Bronchial epithelial cell (primary cell): ENCODE data around the gene TRAF3IP3. TPM values are rescaled to one million over a fixed set of nuclear protein-coding genes. Genes with fewer than 3 reads are reported as not detected.
A peak's percentile ranks its signal among the peaks of the same experiment; 100 is the strongest.

Source experiments
- DNase-seq: peaks from one replicate; pipeline ENCODE4 v3.0.0-alpha.2; 2010; ENCODE audit warnings: low read depth
- FAIRE-seq: peaks from 2 replicates; lab custom pipeline; 2011; peaks lifted over from hg19 to GRCh38; lab: Jason Lieb, UNC
- H3K27me3 ChIP-seq: 2 replicates; pipeline ENCODE4 v1.5.1; 2011; ENCODE audit warnings: low read length; ENCODE audit not compliant: control insufficient read depth, insufficient read depth
- H3K36me3 ChIP-seq: 2 replicates; pipeline ENCODE4 v1.5.1; 2011; ENCODE audit warnings: low read length; ENCODE audit not compliant: control insufficient read depth, insufficient read depth
- H3K4me3 ChIP-seq: 2 replicates; pipeline ENCODE4 v1.5.1; 2011; ENCODE audit warnings: mild to moderate bottlenecking, low read depth, low read length, control low read depth
- CTCF ChIP-seq: IDR thresholded peaks from 2 replicates; pipeline ENCODE4 v1.5.1; 2011; ENCODE audit warnings: mild to moderate bottlenecking, moderate library complexity, low read length, control low read depth, inconsistent platforms; ENCODE audit not compliant: insufficient read depth, severe bottlenecking
- total RNA-seq: library from RNA; depleted of rRNA; stranded (reverse); fragments of >200 nt; gene quantifications from 2 replicates; pipeline ENCODE4 v1.2.1, GENCODE V29; 2014

TRAF3IP3 gene
- total RNA-seq, 1 donor from 2014 or later: not detected

DNA sequence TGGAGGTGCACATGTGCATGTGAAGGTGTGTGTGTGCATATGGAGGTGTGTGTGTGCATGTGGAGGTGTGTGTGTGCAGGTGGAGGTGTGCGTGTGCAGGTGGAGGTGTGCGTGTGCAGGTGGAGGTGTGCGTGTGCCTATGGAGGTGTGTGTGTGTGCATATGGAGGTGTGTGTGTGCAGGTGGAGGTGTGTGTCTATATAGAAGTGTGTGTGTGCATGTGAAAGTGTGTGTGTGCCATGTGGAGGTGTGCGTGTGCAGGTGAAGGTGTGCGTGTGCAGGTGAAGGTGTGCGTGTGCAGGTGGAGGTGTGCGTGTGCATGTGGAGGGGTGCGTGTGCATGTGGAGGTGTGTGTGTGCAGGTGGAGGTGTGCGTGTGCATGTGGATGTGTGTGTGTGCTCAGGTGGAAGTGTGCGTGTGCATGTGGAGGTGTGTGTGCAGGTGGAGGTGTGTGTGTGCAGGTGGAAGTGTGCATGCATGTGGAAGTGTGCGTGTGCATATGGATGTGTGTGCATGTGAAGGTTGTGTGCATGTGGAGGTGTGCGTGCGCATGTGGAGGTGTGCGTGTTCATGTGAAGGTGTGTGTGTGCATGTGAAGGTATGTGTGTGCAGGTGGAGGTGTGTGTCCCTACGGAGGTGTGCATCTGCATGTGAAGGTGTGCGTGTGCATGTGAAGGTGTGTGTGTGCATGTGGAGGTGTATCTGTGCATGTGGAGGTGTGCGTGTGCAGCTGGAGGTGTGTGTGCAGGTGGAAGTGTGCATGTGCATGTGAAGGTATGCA lies 15.0 kb downstream of the TRAF3IP3 start:
- Histone ChIP-seq H3K27me3 (no peaks in the 10 kb centered on the region), H3K36me3 (no peaks in the 10 kb centered on the region), H3K4me3 (no peak overlapping the region)
- FAIRE-seq (no peak), DNase-seq (no peak)
- no peak for TF ChIP-seq CTCF

GRCh38 chr1:209772126-209772525 lies 16.3 kb downstream of the TRAF3IP3 start:
- Histone ChIP-seq H3K4me3 (no peak overlapping the region), H3K36me3 (no peaks in the 10 kb centered on the region), H3K27me3 (no peaks in the 10 kb centered on the region)
- DNase-seq (no peak), FAIRE-seq (no peak)
- TF ChIP-seq CTCF: no peak

DNA sequence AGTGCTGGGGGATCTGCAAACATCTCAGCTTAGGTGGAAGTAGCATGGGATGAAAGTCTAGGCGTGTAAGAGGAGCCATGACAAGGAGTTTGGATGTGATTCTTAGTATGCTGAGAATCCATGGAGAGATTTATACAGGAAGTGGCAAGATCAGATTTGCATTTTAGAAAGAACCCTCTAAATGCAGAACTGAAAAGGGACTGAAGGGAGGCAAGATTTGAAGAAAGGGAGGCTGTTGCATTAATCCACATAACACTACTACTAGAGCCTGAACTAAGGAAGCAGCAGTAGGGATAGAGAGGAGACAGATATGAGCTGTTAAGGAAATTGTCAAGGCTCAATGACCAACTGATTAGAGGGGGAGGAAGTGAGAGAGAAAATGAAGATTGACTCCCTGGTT lies 18.7 kb downstream of the TRAF3IP3 start:
- DNase-seq: no peak
- Histone ChIP-seq H3K36me3 (no peaks in the 10 kb centered on the region), H3K27me3 (no peaks in the 10 kb centered on the region), H3K4me3 (no peak overlapping the region)
- no peak for FAIRE-seq
- no peak for TF ChIP-seq CTCF

DNA sequence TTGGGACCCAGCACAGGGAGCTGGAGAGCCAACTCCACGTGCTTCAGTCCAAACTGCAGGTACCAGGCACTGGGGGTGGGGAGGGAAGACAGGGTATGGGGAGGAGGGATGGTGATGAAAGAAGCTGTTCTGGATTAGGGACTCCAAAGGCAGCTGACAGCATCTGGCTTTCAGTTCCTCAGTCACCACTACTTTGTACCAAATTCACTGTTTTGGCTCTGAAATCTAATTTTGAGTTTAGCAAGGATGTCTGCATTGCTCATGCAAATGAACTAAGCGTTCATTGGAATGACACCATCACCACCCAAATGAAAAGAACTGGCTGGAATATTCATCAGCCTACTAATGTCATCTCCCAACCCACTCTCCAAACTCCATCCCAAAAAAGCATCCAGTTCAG lies 19.8 kb downstream of the TRAF3IP3 start:
- Histone ChIP-seq H3K36me3 (no peaks in the 10 kb centered on the region), H3K4me3 (no peak overlapping the region), H3K27me3 (no peaks in the 10 kb centered on the region)
- TF ChIP-seq CTCF: no peak
- FAIRE-seq (no peak), DNase-seq (no peak)

DNA sequence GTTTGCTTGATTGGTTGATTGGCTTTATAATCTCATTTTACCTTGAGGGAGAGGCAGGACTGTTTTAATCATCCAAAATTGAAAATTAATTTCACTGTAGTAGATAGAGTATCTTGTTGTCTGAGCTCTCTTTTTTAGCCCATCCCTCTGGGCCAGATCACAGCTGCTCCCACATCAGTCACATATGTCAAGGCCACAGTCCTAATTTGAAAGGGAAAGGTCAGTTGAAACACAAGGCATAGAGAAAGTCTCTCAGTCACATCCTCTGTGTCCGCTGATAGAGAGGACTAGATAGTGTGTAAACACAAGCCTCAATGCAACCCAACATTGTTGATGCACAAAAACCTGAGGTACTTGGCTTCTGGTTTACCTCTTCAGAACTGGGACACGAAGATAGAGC lies 21.7 kb downstream of the TRAF3IP3 start:
- Histone ChIP-seq H3K4me3 (no peak overlapping the region), H3K27me3 (no peaks in the 10 kb centered on the region), H3K36me3 (peaks cover 2% of the 10 kb centered on the region)
- no peak for DNase-seq
- FAIRE-seq: no peak
- TF ChIP-seq CTCF: no peak

DNA sequence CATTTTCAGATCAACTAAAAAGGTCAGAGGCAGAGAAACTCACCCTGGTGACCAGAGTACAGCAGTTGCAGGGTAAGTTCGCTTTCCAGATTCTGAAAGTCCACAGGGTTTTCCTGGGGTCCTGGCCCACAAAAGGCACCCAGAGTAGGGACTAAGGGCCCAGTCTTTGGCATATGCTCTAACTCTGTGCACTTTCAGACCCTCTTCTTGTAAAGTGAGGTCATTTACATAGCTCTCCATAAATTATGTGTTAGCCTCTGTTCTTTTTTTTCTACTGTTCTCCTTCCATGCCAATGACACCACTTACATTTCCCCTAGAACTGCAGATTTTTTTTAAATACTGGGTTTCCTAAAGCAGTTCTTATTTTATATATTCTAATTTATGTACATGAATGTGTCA lies 22.2 kb downstream of the TRAF3IP3 start:
- H3K4me3 ChIP-seq: no peak overlapping the region
- DNase-seq (peak; percentile 17), FAIRE-seq (peak; percentile 64)
- no peak for TF ChIP-seq CTCF
- no peaks in the 10 kb centered on the region for H3K27me3 ChIP-seq
- peaks cover 2% of the 10 kb centered on the region for H3K36me3 ChIP-seq
